H1 (cell line): Measurements from ENCODE around the gene ISG20L2. TPM values are rescaled to one million over a fixed set of nuclear protein-coding genes. Genes with fewer than 3 reads are reported as not detected.

Experiments
- CTCF ChIA-PET: fragments of 300-600 bp; sonication (Branson Sonifier 250); formaldehyde crosslinking; loops from one replicate; lab custom pipeline; 2021; ENCODE audit not compliant: partially characterized antibody; lab: Charles Lee
- POLR2A ChIA-PET: fragments of 300-600 bp; sonication (Branson Sonifier 250); formaldehyde crosslinking; loops from one replicate; lab custom pipeline; 2021; ENCODE audit warnings: inconsistent platforms; ENCODE audit not compliant: partially characterized antibody; lab: Charles Lee
- DNase-seq, 2 experiments: peaks; one replicate each; pipeline versions ENCODE4 v3.0.0 to v3.0.0-alpha.2; 2010 to 2022; ENCODE audit warnings: low spot score in 2 of 2, low read depth in 1 of 2, mixed read lengths in 1 of 2
- FAIRE-seq: peaks from 2 replicates; lab custom pipeline; 2011; peaks lifted over from hg19 to GRCh38; lab: Jason Lieb, UNC
- H2AFZ ChIP-seq: 2 replicates; pipeline ENCODE4 v1.8.1; 2012; ENCODE audit warnings: low read length, inconsistent platforms
- H2AK5ac ChIP-seq: 2 replicates; pipeline ENCODE4 v1.6.1; 2013; ENCODE audit warnings: low read depth, low read length
- H2BK120ac ChIP-seq: replicated peaks from 2 replicates; pipeline ENCODE3; 2013; ENCODE audit warnings: low read depth, low read length, inconsistent platforms
- H2BK12ac ChIP-seq: 2 replicates; pipeline ENCODE4 v1.6.1; 2013; ENCODE audit warnings: low read depth, low read length
- H2BK15ac ChIP-seq: 2 replicates; pipeline ENCODE4 v1.6.1; 2013; ENCODE audit warnings: low read length
- H2BK20ac ChIP-seq: 2 replicates; pipeline ENCODE4 v1.6.1; 2013; ENCODE audit warnings: low read length
- H2BK5ac ChIP-seq: 2 replicates; pipeline ENCODE4 v1.6.1; 2013; ENCODE audit warnings: low read depth, low read length
- H3K14ac ChIP-seq: 2 replicates; pipeline ENCODE4 v1.6.1; 2013; ENCODE audit warnings: inconsistent platforms; ENCODE audit not compliant: insufficient read length
- H3K18ac ChIP-seq: 2 replicates; pipeline ENCODE4 v1.6.1; 2013; ENCODE audit warnings: low read length; ENCODE audit errors: extremely low read depth
- H3K23ac ChIP-seq: 2 replicates; pipeline ENCODE4 v1.6.1; 2013; ENCODE audit warnings: inconsistent platforms; ENCODE audit not compliant: insufficient read length
- H3K23me2 ChIP-seq: 2 replicates; pipeline ENCODE4 v1.6.1; 2013; ENCODE audit warnings: low read depth, low read length
- H3K27ac ChIP-seq: 2 replicates; pipeline ENCODE4 v1.6.1; 2011; ENCODE audit warnings: low read depth, low read length, inconsistent platforms
- H3K27me3 ChIP-seq, 4 experiments: replicated peaks in 1 of 4; 1 replicate in 1 of 4; 2 replicates in 3 of 4; pipeline versions ENCODE4 v1.6.1 to v1.8.1; 2011 to 2013; ENCODE audit warnings: low read length in 3 of 4, mild to moderate bottlenecking in 3 of 4, inconsistent platforms in 2 of 4, mixed read lengths in 2 of 4, moderate library complexity in 1 of 4; ENCODE audit not compliant: control insufficient read depth in 3 of 4, insufficient read depth in 3 of 4; ENCODE audit errors: extremely low read depth in 1 of 4
- H3K36me3 ChIP-seq, 4 experiments: 2 replicates each; pipeline versions ENCODE4 v1.6.1 to v1.8.1; 2011 to 2013; ENCODE audit warnings: mild to moderate bottlenecking in 4 of 4, low read length in 3 of 4, moderate library complexity in 2 of 4, control low read depth in 1 of 4, inconsistent platforms in 1 of 4; ENCODE audit not compliant: insufficient read depth in 4 of 4, control insufficient read depth in 2 of 4
- H3K4ac ChIP-seq: replicated peaks from 2 replicates; pipeline ENCODE3; 2013; ENCODE audit warnings: low read length, low read depth, mixed read lengths, inconsistent platforms; ENCODE audit not compliant: insufficient read length
- H3K4me1 ChIP-seq, 4 experiments: replicated peaks in 1 of 4; 1 replicate in 1 of 4; 2 replicates in 3 of 4; pipeline versions ENCODE4 v1.6.1 to v1.8.1; 2011 to 2013; ENCODE audit warnings: low read length in 3 of 4, inconsistent platforms in 2 of 4, mixed read lengths in 1 of 4; ENCODE audit not compliant: insufficient read depth in 4 of 4, control insufficient read depth in 3 of 4
- H3K4me2 ChIP-seq, 2 experiments: 2 replicates each; pipeline versions ENCODE4 v1.6.1 to v1.8.1; 2011 to 2013; ENCODE audit warnings: low read depth in 2 of 2, low read length in 2 of 2, control low read depth in 1 of 2, inconsistent platforms in 1 of 2, mild to moderate bottlenecking in 1 of 2; ENCODE audit not compliant: insufficient read depth in 1 of 2
- H3K4me3 ChIP-seq, 4 experiments: fragments of 200-600, 300-600 bp in 1 of 4; sonication (generic), shearing (Covaris generic), sonication (Bioruptor Twin) in 1 of 4; 2 replicates each; pipeline versions ENCODE4 v1.5.1 to v1.8.1; 2011 to 2016; ENCODE audit warnings: low read length in 4 of 4, low read depth in 3 of 4, control low read depth in 2 of 4, inconsistent platforms in 2 of 4, mild to moderate bottlenecking in 2 of 4, mixed read lengths in 1 of 4, moderate library complexity in 1 of 4; ENCODE audit not compliant: insufficient read depth in 2 of 4; ENCODE audit errors: extremely low read depth in 1 of 4
- H3K56ac ChIP-seq: replicated peaks from 2 replicates; pipeline ENCODE3; 2013; ENCODE audit warnings: low read depth, mild to moderate bottlenecking, mixed read lengths, low read length, inconsistent platforms; ENCODE audit not compliant: insufficient read length
- H3K79me1 ChIP-seq: 2 replicates; pipeline ENCODE4 v1.6.1; 2013; ENCODE audit warnings: low read depth, low read length, control low read depth
- H3K79me2 ChIP-seq, 2 experiments: 2 replicates each; pipeline versions ENCODE4 v1.6.1 to v1.8.1; 2012 to 2013; ENCODE audit warnings: low read length in 2 of 2, mild to moderate bottlenecking in 2 of 2, inconsistent platforms in 1 of 2; ENCODE audit not compliant: insufficient read depth in 2 of 2, control insufficient read depth in 1 of 2
- H3K9ac ChIP-seq, 4 experiments: replicated peaks in 1 of 4; 1 replicate in 1 of 4; 2 replicates in 3 of 4; pipeline versions ENCODE4 v1.6.1 to v1.8.1; 2011 to 2013; ENCODE audit warnings: low read depth in 3 of 4, low read length in 3 of 4, control low read depth in 2 of 4, mild to moderate bottlenecking in 2 of 4, moderate library complexity in 2 of 4, inconsistent platforms in 1 of 4; ENCODE audit errors: extremely low read depth in 1 of 4
- H3K9me3 ChIP-seq, 2 experiments: 2 replicates each; pipeline versions ENCODE4 v1.6.1 to v1.8.1; 2012 to 2013; ENCODE audit warnings: mild to moderate bottlenecking in 2 of 2, moderate library complexity in 2 of 2, control low read depth in 1 of 2, inconsistent platforms in 1 of 2, low read depth in 1 of 2, low read length in 1 of 2, mixed read lengths in 1 of 2; ENCODE audit not compliant: insufficient read depth in 2 of 2
- H4K20me1 ChIP-seq, 2 experiments: replicated peaks in 1 of 2; 2 replicates each; pipeline versions ENCODE3 to v1.8.1; 2011 to 2013; ENCODE audit warnings: inconsistent platforms in 2 of 2, low read length in 2 of 2, mild to moderate bottlenecking in 1 of 2; ENCODE audit not compliant: insufficient read depth in 2 of 2, control insufficient read depth in 1 of 2
- H4K5ac ChIP-seq: 2 replicates; pipeline ENCODE4 v1.6.1; 2013; ENCODE audit warnings: low read length, low read depth, mixed read lengths, inconsistent platforms; ENCODE audit not compliant: insufficient read length
- H4K8ac ChIP-seq: 2 replicates; pipeline ENCODE4 v1.8.0; 2013; ENCODE audit warnings: mild to moderate bottlenecking, moderate library complexity, low read length, inconsistent platforms; ENCODE audit not compliant: insufficient read depth; ENCODE audit errors: extremely low read depth
- H4K91ac ChIP-seq: replicated peaks from 2 replicates; pipeline ENCODE3; 2013; ENCODE audit warnings: low read length, mixed read lengths, inconsistent platforms; ENCODE audit not compliant: insufficient read length
- CTBP2 ChIP-seq: IDR thresholded peaks from 2 replicates; pipeline ENCODE4 v1.7.0; 2011; ENCODE audit warnings: borderline replicate concordance, mild to moderate bottlenecking, moderate library complexity, mixed read lengths, low read length; ENCODE audit not compliant: insufficient read depth, insufficient read length
- EGR1 ChIP-seq: IDR thresholded peaks from 2 replicates; pipeline ENCODE4 v1.6.1; 2011; ENCODE audit warnings: low read depth, low read length, borderline replicate concordance
- HDAC2 ChIP-seq, 2 experiments: fragments of 300-600 bp in 1 of 2; sonication (generic) in 1 of 2; IDR thresholded peaks; 2 replicates each; pipeline ENCODE4 v1.6.1; 2011 to 2012; ENCODE audit warnings: low read depth in 2 of 2, low read length in 2 of 2, mild to moderate bottlenecking in 2 of 2, moderate library complexity in 2 of 2, borderline replicate concordance in 1 of 2, inconsistent platforms in 1 of 2
- MAFK ChIP-seq: IDR thresholded peaks from 2 replicates; pipeline ENCODE4 v1.6.1; 2012; ENCODE audit warnings: low read depth, mild to moderate bottlenecking, improper control_type of control experiment, low read length
- WGBS, 2 experiments: shearing (Covaris generic) in 1 of 2; methylation state at CpG; one replicate each; pipeline versions ENCODE4 v1.1.6 to v1.1.7; 2013 to 2015; ENCODE audit warnings: low lambda C conversion rate in 2 of 2, mixed read lengths in 2 of 2, inconsistent platforms in 1 of 2, low coverage in 1 of 2, missing lambda C conversion rate in 1 of 2; ENCODE audit not compliant: insufficient replicate concordance in 2 of 2, insufficient coverage in 1 of 2, insufficient read length in 1 of 2; ENCODE audit errors: extremely low coverage in 1 of 2, missing lambda C conversion rate in 1 of 2; 5-methylcytosine and 5-hydroxymethylcytosine counted together
- polyA plus RNA-seq, 7 experiments: library from polyadenylated mRNA; depleted of rRNA in 3 of 7; stranded (reverse) in 5 of 7; unstranded in 2 of 7; fragments of >200 nt in 5 of 7; fragments of 200-250 nt in 2 of 7; gene quantifications; 1 replicate in 5 of 7; 2 replicates in 1 of 7; 4 replicates in 1 of 7; pipeline versions ENCODE4 v1.2.1 to v1.2.3, GENCODE V29; 2011 to 2013; ENCODE audit warnings: missing spikeins in 2 of 7, mixed read lengths in 2 of 7
- total RNA-seq: library from RNA; stranded (reverse); fragmentation: NEBNext Ultra II Directional; extraction: Animal tissue kit (Norgen Biotek cat#: 25700); gene quantifications from 2 replicates; pipeline ENCODE4 v1.2.1, GENCODE V29; 2021

The ISG20L2 gene
- total and polyA plus RNA-seq, 2 of the 8 experiments (the other 6 are each of a cell fraction or from before 2014, with no cell fraction given), result 47.5 to 53.0 TPM

DNA sequence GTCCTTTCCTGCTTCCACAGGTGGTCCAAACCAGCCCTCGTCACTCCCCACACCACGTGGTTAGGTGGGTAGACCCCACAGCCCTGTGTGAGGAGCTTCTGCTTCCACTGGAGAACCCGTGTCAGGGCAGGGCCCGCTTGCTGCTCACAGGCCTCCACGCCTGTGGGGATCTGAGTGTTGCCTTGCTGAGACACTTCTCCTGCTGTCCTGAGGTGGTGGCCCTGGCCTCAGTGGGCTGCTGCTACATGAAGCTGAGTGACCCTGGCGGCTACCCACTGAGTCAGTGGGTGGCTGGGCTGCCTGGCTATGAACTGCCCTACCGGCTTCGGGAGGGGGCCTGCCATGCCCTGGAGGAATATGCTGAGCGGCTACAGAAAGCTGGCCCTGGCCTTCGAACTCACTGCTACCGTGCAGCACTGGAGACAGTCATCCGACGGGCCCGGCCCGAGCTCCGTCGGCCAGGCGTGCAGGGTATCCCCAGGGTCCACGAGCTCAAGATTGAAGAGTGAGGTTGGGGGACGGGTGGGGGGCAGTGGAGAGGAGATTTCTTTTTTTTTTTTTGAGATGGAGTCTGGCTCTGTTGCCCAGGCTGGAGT, 5.5 kb upstream of the ISG20L2 start:
- Histone ChIP-seq H3K36me3 (peaks cover 0 to 18% (median 0%) of the 10 kb centered on the region in 4 experiments; a peak in 3 of 8 replicates), H3K79me2 (peaks cover 5 to 14% of the 10 kb centered on the region in 2 experiments; a peak in 2 of 4 replicates), H2BK15ac (no peak overlapping the region), H2BK12ac (no peak overlapping the region), H3K4me1 (no peaks in the 10 kb centered on the region), H4K8ac (no peak overlapping the region), H3K27ac (no peak overlapping the region), H4K91ac (no peak overlapping the region), H4K20me1 (peaks cover 0 to 8% of the 10 kb centered on the region in 2 experiments)
- TF ChIP-seq MAFK (no peak), CTBP2 (no peak), EGR1 (no peak), HDAC2 (IDR thresholded peaks at IDR 0.05; ENCODE audit: borderline replicate concordance in 1 of 2, low read depth in 2 of 2, low read length in 2 of 2) (no peak)
- TF ChIP-seq, all 59 proteins: peak for 0
- POLR2A ChIA-PET, result interaction anchor here (0.6 to 13.3 kb wide), 5 partner anchors 9 to 297 kb away, joined by 3 to 214 read pairs (median 5); partner anchors contain the start of genes HDGF and MRPL24
- Histone ChIP-seq H3K4me3 (no peak overlapping the region), H3K4ac (no peak overlapping the region), H3K4me2 (no peak overlapping the region), H4K5ac (no peak overlapping the region), H3K27me3 (no peaks in the 10 kb centered on the region), H3K18ac (no peak overlapping the region), H2BK120ac (no peak overlapping the region), H2BK20ac (no peak overlapping the region), H3K14ac (no peak overlapping the region), H3K56ac (no peak overlapping the region), H3K79me1 (peaks cover 3% of the 10 kb centered on the region), H3K9me3 (no peaks in the 10 kb centered on the region), H3K23ac (no peak overlapping the region), H3K23me2 (0 out of 2 replicates have a peak, but pooled peaks cover under 1% of the 10 kb centered on the region), H2AFZ (no peak overlapping the region), H2BK5ac (no peak overlapping the region), H3K9ac (no peak overlapping the region), H2AK5ac (no peak overlapping the region)
- 90% methylated on average over 20 of the region's 20 CpGs; no CpG with 5 or more reads in 1 of the 2 experiments for WGBS, 2 experiments
- FAIRE-seq, result no peak
- CTCF ChIA-PET, result interaction anchor here (0.6 to 65.2 kb wide), 4 partner anchors 8 to 125 kb away, joined by 3 to 4284 read pairs (median 19); partner anchors contain the start of genes CRABP2, INSRR, METTL25B and NES
- DNase-seq, result no peak
